Measurements from ENCODE around the gene POU2AF1.

Gene POU2AF1

GRCh38 chr11:111384494-111384893, 5.4 kb upstream of the POU2AF1 start:
- no peak overlapping the region for H3K27ac ChIP-seq
- TF ChIP-seq, protein P1, sequence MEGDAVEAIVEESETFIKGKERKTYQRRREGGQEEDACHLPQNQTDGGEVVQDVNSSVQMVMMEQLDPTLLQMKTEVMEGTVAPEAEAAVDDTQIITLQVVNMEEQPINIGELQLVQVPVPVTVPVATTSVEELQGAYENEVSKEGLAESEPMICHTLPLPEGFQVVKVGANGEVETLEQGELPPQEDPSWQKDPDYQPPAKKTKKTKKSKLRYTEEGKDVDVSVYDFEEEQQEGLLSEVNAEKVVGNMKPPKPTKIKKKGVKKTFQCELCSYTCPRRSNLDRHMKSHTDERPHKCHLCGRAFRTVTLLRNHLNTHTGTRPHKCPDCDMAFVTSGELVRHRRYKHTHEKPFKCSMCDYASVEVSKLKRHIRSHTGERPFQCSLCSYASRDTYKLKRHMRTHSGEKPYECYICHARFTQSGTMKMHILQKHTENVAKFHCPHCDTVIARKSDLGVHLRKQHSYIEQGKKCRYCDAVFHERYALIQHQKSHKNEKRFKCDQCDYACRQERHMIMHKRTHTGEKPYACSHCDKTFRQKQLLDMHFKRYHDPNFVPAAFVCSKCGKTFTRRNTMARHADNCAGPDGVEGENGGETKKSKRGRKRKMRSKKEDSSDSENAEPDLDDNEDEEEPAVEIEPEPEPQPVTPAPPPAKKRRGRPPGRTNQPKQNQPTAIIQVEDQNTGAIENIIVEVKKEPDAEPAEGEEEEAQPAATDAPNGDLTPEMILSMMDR (IDR thresholded peaks at IDR 0.05) = no peak
- no peak for TF ChIP-seq ZFX (IDR thresholded peaks at IDR 0.05; ENCODE audit: borderline replicate concordance)

DNA sequence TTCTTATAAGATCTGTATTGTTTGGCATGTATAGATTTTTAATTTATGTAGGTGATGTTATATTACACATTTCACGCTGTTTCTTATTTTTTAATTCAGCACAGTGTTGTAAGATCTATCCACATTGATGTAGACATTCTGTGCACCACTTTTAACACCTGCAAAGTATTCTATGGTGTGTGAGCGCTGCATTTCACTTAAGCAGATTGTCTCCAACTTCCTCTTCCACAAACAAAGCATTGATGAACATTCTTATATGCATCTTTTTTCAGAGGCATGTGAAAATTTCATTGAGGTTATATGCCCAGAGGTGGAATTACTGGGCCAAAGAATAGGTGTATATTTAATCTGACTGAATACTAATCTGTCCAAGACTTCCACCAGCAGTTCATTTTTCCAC, 3.4 kb upstream of the POU2AF1 start:
- no peak overlapping the region for H3K27ac ChIP-seq
- no peak for TF ChIP-seq ZFX (IDR thresholded peaks at IDR 0.05; ENCODE audit: borderline replicate concordance)
- TF ChIP-seq, protein P1 (IDR thresholded peaks at IDR 0.05) = no peak

- TF ChIP-seq, protein P1 (IDR thresholded peaks at IDR 0.05) = no peak
- no peak for TF ChIP-seq ZFX (IDR thresholded peaks at IDR 0.05; ENCODE audit: borderline replicate concordance)
- H3K27ac ChIP-seq = no peak overlapping the region
Measured at GRCh38 chr11:111379602-111380136, 594 bp upstream of the POU2AF1 start.

GRCh38 chr11:111378185-111378860, 752 bp downstream of the POU2AF1 start:
- no peak for TF ChIP-seq ZFX (IDR thresholded peaks at IDR 0.05; ENCODE audit: borderline replicate concordance)
- TF ChIP-seq, protein P1 (IDR thresholded peaks at IDR 0.05) = no peak
- H3K27ac ChIP-seq = no peak overlapping the region

- H3K27ac ChIP-seq = no peak overlapping the region
- no peak for TF ChIP-seq ZFX (IDR thresholded peaks at IDR 0.05; ENCODE audit: borderline replicate concordance)
- TF ChIP-seq, protein P1 (IDR thresholded peaks at IDR 0.05) = no peak
Measured at GRCh38 chr11:111376181-111376871, 2.7 kb downstream of the POU2AF1 start.

DNA sequence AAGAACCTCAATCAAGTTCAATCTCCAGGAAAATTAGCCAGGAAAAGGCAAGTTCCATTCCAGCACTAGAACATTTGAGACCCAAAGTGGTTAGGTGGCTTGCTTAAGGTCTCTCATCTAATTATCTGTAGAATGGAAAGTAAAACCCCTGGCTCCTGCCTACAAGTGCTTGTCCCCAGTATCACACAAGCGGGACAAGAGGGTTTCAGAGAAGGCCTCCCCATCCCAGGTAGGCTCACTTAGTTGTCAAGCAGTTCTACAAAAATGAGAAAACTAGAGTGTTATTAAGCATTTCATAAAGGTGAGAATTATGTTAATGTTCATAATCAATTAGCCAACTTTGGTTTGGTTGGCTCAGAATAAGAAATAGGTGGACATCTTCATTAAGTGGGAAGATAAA, 5.5 kb downstream of the POU2AF1 start:
- TF ChIP-seq ZFX (IDR thresholded peaks at IDR 0.05; ENCODE audit: borderline replicate concordance) = no peak
- TF ChIP-seq, protein P1 (IDR thresholded peaks at IDR 0.05) = no peak
- H3K27ac ChIP-seq = no peak overlapping the region

DNA sequence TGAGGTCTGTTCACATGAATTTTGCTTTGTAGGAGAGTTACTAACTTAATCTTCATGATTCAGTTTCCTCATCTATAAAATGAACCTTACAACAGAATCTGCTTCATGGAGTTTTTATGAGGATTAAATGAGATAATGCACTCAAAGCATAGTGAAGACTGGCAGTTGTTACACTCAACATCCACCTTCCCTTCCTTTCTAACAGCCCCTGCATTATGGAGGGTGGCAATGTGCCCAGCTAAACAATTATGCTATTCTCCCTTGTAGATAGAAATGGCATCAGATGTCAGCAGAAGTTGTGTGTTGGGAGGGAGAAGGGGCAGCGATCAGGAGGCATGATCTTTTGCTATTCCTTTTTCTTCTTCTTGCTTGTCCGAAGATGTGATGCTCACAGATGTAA, 6.5 kb downstream of the POU2AF1 start:
- H3K27ac ChIP-seq = no peak overlapping the region
- TF ChIP-seq, protein P1 (IDR thresholded peaks at IDR 0.05) = no peak
